Measurements from ENCODE around the gene CYP8B1.

The CYP8B1 gene

GRCh38 chr3:42851228-42851834, 24.3 kb downstream of the CYP8B1 start:
- no peak for DNase-seq

GRCh38 chr3:42850263-42850662, 25.4 kb downstream of the CYP8B1 start:
- no peak for DNase-seq

GRCh38 chr3:42849017-42849416, 26.7 kb downstream of the CYP8B1 start:
- no peak for DNase-seq

- no peak for DNase-seq
Observed at GRCh38 chr3:42847731-42848130, 27.9 kb downstream of the CYP8B1 start.

GRCh38 chr3:42846685-42847522, 28.8 kb downstream of the CYP8B1 start:
- no peak for DNase-seq

GRCh38 chr3:42844815-42845214, 30.9 kb downstream of the CYP8B1 start:
- DNase-seq = no peak

GRCh38 chr3:42844412-42844713, 31.3 kb downstream of the CYP8B1 start:
- no peak for DNase-seq

GRCh38 chr3:42843713-42844411, 31.8 kb downstream of the CYP8B1 start:
- DNase-seq = no peak

- no peak for DNase-seq
Observed at GRCh38 chr3:42841332-42841731, 34.3 kb downstream of the CYP8B1 start.

GRCh38 chr3:42839616-42840015, 36.1 kb downstream of the CYP8B1 start:
- DNase-seq = peak; percentile 25

- DNase-seq = no peak
Observed at GRCh38 chr3:42838571-42838970, 37.1 kb downstream of the CYP8B1 start.

GRCh38 chr3:42836150-42837123, 39.2 kb downstream of the CYP8B1 start:
- no peak for DNase-seq

- DNase-seq = peak; percentile 30
Observed at GRCh38 chr3:42831321-42831713, 44.4 kb downstream of the CYP8B1 start.

GRCh38 chr3:42830437-42831320, 45.0 kb downstream of the CYP8B1 start:
- peak; percentile 55 for DNase-seq

- no peak for DNase-seq
Observed at GRCh38 chr3:42829628-42830436, 45.8 kb downstream of the CYP8B1 start.

GRCh38 chr3:42829083-42829627, 46.5 kb downstream of the CYP8B1 start:
- no peak for DNase-seq

- DNase-seq = no peak
Observed at GRCh38 chr3:42827654-42828053, 48.0 kb downstream of the CYP8B1 start.

GRCh38 chr3:42827023-42827422, 48.7 kb downstream of the CYP8B1 start:
- no peak for DNase-seq

- DNase-seq = no peak
Observed at GRCh38 chr3:42826141-42826540, 49.5 kb downstream of the CYP8B1 start.

GRCh38 chr3:42823351-42823750, 52.3 kb downstream of the CYP8B1 start:
- no peak for DNase-seq

- DNase-seq = no peak
Observed at GRCh38 chr3:42822828-42823227, 52.9 kb downstream of the CYP8B1 start.

Measured in COR-L47 (cell line).